ENCODE results near the gene TAF7.
"Not testable (repeated sequence)": the region's sequence is repeated elsewhere in the genome, so short reads cannot be mapped to it uniquely, and the experiment has no call there.

Gene TAF7, protein sequence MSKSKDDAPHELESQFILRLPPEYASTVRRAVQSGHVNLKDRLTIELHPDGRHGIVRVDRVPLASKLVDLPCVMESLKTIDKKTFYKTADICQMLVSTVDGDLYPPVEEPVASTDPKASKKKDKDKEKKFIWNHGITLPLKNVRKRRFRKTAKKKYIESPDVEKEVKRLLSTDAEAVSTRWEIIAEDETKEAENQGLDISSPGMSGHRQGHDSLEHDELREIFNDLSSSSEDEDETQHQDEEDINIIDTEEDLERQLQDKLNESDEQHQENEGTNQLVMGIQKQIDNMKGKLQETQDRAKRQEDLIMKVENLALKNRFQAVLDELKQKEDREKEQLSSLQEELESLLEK

DNA sequence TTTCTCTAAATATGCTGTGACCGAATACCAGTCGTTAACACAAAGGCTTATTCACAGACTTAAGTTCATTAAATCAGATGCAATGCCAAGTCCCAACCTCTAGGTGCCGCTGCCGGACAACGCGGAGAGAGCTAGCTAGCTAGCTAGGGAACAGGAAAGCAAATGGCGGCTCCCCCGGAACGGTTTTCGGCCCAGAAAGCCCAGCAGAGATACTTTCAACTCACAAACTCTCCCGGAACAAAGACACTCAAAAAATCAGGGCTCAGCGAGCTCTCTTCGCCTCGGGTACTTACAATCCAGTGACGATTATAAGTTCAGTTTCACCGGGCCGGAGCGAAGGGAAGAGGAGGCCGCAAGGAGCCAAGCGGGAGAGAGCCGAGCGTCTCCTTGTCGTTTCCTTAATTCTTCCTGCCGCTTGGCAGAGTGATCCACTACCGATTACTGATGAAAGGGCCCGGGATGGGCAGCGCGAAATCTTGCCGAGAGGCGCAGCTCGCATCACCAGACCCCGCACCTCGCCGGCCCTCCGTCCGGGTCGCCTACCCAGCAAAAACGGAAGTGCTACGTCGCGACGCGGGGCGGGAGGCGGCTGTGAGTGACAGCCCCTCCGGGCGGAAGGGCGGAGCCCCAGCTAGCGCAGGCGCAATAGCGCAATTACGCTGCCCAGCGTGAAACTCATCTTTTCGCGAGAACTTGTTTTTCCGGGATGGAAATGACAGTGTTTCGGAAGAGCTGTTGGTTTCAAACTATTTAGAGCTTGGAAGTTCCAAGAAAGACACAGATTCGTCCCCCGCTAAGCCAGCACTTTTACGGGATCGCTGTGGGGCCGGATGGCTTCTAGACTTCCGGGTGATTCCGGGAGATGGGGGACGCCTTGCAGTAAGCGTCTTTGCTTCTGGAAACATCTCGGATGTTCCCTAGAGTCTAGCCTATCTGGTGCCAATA is at the start of gene TAF7:
TAF7 (minus strand) TSS at position 560 of the 945 bp plus-strand sequence. CDS start 740 bp downstream, outside the sequence.
- FAIRE-seq (no peak), DNase-seq (ENCODE audit: low spot score) (peak; percentile 91)

DNA sequence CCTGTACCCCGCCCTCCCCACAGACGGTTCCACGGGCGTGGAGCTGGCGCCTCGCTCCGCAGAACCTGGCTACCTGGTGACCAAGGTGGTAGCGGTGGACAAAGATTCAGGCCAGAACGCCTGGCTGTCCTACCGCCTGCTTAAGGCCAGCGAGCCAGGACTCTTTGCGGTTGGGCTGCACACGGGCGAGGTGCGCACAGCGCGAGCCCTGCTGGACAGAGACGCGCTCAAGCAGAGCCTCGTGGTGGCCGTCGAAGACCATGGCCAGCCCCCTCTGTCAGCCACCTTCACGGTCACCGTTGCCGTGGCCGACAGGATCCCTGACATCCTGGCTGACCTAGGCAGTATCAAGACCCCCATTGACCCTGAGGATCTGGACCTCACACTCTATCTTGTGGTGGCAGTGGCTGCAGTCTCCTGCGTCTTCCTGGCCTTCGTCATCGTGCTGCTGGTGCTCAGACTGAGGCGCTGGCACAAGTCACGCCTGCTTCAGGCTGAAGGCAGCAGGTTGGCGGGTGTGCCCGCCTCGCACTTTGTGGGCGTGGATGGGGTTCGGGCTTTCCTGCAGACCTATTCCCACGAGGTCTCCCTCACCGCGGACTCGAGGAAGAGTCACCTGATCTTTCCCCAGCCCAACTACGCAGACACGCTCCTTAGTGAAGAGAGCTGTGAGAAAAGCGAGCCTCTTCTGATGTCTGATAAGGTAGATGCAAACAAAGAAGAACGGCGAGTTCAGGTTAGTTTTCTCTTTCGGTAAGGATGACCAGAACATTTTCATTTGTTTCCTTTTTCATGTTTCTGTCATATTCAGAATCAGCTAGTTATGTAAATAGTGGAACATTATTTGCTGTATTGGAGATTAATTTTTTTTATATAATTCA is 45.7 kb upstream of the TAF7 start:
- FAIRE-seq (no peak), DNase-seq (ENCODE audit: low spot score) (no peak)

DNA sequence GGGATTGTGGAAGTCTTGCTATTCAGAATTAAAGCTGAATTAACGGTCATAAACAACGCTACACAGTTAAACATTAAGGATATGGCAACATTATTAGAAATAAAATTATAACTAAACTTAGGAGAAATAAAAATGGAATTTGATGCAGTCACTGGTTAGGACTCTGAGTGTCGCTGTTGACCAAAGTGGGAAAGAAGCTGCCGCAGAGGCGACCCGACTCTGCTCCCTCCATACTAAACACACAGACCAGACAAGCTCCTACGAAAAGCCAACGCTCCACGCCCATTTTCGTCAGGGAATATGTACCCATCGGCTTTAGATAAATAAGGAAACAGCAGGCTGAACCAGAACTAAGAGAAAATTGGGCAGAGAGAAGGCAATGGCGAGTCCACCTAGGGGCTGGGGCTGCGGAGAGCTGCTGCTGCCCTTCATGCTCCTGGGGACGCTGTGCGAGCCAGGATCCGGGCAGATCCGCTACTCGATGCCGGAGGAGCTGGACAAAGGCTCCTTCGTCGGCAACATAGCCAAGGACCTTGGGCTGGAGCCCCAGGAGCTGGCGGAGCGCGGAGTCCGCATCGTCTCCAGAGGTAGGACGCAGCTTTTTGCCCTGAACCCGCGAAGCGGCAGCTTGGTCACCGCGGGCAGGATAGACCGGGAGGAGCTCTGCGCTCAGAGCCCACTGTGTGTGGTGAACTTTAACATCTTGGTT is 43.5 kb upstream of the TAF7 start, which contains the start of gene PCDHGA5:
PCDHGA5 (plus strand) TSS at position 211 of the 709 bp plus-strand sequence; CDS start at position 380, 169 bp downstream.
- no peak for FAIRE-seq
- no peak for DNase-seq (ENCODE audit: low spot score)

DNA sequence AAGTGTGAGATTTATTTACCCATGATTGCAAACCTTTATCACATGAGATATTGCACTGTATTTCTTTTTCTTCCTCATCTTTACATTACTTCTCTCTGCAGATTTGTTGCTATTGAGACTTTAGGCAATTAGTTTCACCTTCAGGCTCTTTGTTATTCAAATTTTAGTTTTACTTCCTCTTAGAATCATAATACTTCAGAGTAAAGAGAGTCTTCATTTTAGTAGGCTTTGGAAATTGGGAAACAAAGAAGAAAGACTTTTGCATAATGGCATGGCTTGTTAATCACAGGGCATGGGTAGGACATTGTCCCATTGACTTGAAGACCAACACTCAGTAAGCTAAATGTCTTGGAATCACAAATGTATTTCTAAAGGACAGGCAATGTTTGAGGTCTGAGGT is 42.1 kb upstream of the TAF7 start:
- no peak for FAIRE-seq
- DNase-seq (ENCODE audit: low spot score), result no peak

DNA sequence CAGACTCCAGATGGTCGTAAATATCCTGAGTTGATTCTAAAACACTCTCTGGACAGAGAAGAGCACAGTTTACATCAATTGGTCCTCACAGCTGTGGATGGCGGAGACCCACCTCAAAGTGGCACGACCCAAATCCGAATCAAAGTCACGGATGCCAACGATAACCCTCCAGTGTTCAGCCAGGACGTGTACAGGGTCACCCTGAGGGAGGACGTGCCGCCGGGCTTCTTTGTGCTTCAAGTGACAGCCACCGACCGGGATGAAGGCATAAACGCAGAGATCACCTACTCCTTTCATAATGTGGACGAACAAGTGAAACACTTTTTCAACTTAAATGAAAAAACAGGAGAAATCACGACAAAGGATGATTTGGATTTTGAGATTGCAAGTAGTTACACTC is 40.1 kb upstream of the TAF7 start:
- no peak for FAIRE-seq
- DNase-seq (ENCODE audit: low spot score), result no peak

DNA sequence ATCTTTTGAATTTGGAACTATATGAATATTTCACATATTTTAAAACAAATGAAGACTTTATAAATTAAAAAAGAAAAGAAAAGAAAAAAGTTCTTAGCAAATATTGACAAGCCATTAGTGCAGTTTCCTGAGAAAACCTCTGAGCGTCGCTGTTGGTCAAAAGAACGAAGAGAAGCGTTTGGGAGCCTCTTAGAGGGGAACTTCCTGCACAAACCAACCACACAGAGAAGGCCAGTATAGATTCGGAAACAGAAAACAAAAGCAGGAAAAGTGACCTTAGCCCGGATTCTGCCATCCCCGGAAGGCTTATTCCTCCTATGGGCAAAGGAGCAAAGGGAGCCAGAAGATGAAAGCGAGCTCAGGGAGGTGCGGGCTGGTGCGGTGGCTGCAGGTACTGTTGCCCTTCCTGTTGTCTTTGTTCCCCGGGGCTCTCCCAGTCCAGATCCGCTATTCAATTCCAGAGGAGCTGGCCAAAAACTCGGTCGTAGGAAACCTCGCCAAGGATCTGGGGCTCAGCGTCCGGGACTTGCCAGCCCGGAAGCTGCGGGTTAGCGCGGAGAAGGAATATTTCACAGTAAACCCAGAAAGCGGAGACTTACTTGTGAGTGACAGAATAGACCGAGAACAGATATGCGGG is 39.3 kb upstream of the TAF7 start, which contains the start of gene PCDHGB2:
PCDHGB2 (plus strand) TSS at position 205 of the 637 bp plus-strand sequence; CDS start at position 347, 142 bp downstream.
- no peak for FAIRE-seq
- DNase-seq (ENCODE audit: low spot score), result no peak

DNA sequence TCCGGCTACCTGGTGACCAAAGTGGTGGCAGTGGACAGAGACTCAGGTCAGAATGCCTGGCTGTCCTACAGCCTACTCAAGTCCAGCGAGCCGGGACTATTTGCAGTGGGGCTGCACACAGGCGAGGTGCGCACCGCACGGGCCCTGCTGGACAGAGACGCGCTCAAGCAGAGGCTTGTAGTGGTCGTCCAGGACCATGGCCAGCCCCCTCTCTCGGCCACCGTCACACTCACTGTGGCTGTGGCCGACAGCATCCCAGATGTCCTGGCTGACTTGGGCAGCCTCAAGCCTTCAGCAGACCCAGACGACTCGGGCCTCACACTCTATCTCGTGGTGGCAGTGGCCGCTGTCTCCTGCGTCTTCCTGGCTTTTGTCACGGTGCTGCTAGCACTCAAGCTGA is 36.4 kb upstream of the TAF7 start:
- no peak for DNase-seq (ENCODE audit: low spot score)
- no peak for FAIRE-seq

DNA sequence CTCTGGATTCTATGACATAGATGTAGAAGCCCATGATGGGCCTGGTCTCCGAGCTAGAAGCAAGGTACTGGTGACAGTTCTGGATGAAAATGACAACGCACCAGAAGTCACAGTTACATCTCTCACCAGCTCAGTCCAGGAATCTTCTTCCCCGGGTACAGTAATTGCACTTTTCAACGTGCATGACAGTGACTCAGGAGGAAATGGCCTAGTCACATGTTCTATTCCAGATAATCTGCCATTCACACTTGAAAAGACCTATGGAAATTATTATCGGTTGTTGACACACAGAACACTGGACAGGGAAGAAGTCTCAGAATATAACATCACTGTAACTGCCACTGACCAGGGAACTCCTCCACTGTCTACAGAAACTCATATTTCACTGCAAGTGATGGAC is 35.5 kb upstream of the TAF7 start:
- DNase-seq (ENCODE audit: low spot score) (no peak), FAIRE-seq (no peak)

DNA sequence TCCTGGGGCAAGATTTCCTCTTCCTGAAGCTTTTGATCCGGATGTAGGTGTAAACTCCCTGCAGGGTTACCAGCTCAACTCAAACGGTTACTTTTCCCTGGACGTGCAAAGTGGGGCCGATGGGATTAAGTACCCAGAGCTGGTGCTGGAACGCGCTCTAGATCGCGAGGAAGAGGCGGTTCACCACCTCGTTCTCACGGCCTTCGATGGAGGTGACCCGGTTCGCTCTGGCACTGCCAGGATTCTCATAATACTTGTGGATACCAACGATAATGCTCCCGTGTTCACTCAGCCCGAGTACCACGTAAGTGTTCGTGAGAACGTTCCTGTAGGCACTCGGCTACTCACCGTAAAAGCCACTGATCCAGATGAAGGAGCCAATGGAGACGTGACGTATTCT is 35.1 kb upstream of the TAF7 start:
- no peak for FAIRE-seq

DNA sequence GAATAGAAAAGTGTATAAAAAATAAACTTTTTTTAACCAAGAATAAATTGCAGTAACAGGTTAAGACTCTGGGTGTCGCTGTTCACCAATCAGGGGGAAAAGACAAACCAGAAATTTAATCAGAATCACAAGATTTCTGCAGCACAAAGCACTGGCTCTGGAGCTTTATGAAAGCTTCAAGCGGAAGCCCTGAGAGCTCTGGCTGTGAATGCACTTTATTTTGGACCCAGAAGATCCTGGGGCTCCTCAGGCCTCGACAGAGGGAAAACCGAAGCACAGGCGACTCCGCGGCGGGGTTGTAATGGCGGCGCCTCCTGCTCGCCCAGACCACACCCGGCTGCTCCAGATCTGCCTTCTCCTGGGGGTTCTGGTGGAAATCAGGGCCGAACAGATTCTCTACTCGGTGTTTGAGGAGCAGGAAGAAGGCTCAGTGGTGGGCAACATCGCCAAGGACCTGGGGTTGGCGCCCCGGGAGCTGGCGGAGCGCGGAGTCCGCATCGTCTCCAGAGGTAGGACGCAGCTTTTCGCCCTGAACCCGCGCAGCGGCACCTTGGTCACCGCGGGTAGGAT is 34.4 kb upstream of the TAF7 start, which contains the start of gene PCDHGA4:
PCDHGA4 (plus strand) TSS at position 122 of the 570 bp plus-strand sequence; CDS start at position 209, 87 bp downstream.
- no peak for DNase-seq (ENCODE audit: low spot score)
- FAIRE-seq, result no peak

More for the DNA sequence above, 35.1 kb upstream of the TAF7 start:
- DNase-seq (ENCODE audit: low spot score), result no peak

DNA sequence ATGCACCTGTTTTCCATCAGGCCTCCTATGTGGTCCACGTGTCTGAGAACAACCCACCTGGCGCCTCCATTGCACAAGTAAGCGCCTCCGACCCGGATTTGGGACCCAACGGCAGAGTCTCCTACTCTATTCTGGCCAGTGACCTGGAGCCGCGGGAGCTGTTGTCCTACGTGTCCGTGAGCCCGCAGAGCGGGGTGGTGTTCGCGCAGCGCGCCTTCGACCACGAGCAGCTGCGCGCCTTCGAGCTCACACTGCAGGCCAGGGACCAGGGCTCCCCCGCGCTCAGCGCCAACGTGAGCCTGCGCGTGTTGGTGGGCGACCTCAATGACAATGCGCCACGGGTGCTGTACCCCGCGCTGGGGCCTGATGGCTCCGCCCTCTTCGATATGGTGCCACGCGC is 31.0 kb upstream of the TAF7 start:
- DNase-seq (ENCODE audit: low spot score) (no peak), FAIRE-seq (no peak)

DNA sequence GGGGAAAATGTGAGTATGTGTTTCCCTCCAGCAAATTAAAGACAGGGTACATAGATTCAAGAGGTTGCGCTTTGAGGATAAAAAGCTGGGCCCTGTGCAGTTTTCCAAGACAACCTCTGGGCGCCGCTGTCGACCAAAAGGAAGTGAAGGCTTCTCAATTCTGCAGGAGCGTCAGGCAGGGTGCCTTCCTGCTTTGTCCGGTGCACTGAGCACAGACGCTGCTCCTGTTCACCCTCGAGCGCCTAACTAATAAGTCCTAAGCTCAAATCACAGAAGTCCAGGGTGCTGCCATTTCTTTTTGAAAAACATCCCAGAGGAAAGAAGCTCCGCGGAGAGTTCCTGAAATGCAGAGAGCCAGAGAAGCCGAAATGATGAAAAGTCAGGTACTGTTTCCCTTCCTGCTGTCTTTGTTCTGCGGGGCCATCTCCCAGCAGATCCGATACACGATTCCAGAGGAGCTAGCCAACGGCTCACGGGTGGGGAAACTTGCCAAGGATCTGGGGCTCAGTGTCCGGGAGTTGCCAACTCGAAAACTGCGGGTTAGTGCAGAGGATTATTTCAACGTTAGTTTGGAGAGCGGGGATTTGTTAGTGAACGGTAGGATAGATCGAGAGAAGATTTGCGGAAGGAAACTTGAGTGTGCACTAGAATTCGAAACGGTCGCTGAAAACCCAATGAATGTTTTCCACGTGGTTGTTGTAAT is 29.5 kb upstream of the TAF7 start, which contains the start of gene PCDHGB1:
PCDHGB1 (plus strand) TSS at position 183 of the 703 bp plus-strand sequence; CDS start at position 345, 162 bp downstream.
- no peak for FAIRE-seq
- DNase-seq (ENCODE audit: low spot score), result peak; percentile 69

DNA sequence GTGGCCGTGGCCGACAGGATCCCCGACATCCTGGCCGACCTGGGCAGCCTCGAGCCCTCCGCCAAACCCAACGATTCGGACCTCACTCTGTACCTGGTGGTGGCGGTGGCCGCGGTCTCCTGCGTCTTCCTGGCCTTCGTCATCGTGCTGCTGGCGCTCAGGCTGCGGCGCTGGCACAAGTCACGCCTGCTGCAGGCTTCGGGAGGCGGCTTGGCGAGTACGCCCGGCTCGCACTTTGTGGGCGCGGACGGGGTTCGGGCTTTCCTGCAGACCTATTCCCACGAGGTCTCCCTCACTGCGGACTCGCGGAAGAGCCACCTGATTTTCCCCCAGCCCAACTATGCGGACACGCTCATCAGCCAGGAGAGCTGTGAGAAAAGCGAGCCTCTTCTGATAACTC is 25.4 kb upstream of the TAF7 start:
- FAIRE-seq; DNase-seq (ENCODE audit: low spot score): not testable (repeated sequence)

DNA sequence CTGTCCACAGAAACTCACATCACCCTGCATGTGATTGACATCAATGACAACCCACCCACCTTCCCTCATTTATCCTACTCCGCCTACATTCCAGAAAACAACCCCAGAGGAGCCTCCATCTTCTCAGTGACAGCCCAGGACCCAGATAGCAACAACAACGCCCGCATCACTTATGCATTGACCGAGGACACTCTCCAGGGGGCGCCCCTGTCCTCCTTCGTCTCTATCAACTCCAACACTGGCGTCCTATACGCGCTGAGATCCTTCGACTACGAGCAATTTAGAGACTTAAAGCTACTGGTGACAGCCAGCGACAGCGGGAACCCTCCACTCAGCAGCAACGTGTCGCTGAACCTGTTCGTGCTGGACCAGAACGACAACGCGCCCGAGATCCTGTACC is 24.7 kb upstream of the TAF7 start:
- FAIRE-seq (no peak), DNase-seq (ENCODE audit: low spot score) (no peak)

DNA sequence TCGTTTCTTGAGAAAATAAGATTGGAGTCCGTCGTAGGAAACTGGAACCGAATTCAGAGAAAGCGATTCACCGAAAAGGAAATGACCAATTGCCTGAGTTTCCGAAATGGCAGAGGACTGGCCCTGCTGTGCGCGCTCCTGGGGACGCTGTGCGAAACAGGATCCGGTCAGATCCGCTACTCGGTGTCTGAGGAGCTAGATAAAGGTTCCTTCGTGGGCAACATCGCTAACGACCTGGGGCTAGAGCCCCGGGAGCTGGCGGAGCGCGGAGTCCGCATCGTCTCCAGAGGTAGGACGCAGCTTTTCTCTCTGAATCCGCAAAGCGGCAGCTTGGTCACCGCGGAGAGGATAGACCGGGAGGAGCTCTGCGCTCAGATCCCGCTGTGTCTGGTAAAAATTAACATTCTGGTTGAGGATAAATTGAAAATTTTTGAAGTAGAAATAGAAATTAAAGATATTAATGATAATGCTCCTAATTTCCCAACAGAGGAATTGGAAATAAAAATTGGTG is 23.4 kb upstream of the TAF7 start:
- DNase-seq (ENCODE audit: low spot score) (no peak), FAIRE-seq (no peak)

DNA sequence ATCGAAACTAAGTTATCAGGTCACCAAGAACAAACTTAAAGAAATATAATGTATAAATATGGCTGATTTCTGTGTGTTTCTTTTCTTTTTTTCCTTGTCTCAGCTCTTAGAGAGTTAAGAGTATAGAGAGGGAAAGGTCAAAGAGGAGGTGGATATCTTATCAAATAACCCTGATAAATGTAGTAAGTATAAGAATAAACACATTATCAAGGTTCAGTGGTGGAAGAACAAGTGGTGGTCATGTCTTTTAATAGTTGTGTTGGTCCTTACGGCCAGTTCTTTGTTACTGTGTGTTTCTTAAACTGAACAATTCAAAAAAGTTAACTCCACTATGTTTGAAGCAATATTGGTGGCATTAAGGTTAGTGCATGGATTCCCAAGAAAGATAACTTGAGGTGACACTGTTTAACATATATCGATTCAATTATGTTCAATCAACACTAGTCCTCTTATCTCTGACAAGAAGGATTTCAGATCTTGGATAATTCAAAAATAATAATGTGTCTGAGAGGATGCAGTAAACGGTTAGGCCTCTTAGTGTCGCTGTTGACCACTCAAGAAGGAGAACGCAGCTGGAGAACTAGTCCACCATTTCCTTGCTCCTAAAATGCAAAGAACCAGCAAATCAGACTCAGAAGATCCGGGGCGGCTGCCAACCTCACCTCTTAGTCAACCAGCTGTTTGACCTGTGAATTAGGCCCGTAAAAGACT is 22.8 kb upstream of the TAF7 start, which contains the start of gene PCDHGA3:
PCDHGA3 (plus strand) TSS at position 588 of the 711 bp plus-strand sequence. CDS start 205 bp downstream, outside the sequence.
- DNase-seq (ENCODE audit: low spot score), result no peak
- no peak for FAIRE-seq

DNA sequence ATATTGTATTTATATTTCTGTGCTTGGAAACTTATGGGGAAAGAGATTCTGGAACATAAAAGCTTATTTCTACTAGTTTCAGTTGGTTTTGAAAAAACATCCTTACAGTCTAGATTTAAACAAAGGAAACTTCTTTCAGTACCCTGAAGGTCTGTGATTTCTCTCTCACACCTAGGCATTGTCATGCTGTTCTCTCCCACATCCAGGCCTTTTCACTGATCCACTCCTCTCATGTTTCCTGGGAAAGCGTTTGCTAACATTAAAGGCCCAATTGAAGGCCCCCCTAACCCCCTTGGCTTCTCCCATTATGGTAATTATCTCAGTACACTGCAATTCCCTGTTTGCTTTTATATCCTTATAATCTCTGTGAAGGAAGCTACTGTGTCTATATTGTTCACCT is 22.2 kb upstream of the TAF7 start:
- FAIRE-seq (no peak), DNase-seq (ENCODE audit: low spot score) (no peak)
